HTR-8/SVneo (cell line): ENCODE data around the gene TBP.
"Not testable (repeated sequence)": the region's sequence is repeated elsewhere in the genome, so short reads cannot be mapped to it uniquely, and the experiment has no call there.

Source experiments
- DNase-seq: peaks from one replicate; pipeline ENCODE4 v3.0.0; 2011; ENCODE audit warnings: low spot score, mixed read lengths; ENCODE audit not compliant: insufficient read length
- FAIRE-seq: peaks from 2 replicates; lab custom pipeline; 2011; peaks lifted over from hg19 to GRCh38; lab: Jason Lieb, UNC

TBP gene

DNA sequence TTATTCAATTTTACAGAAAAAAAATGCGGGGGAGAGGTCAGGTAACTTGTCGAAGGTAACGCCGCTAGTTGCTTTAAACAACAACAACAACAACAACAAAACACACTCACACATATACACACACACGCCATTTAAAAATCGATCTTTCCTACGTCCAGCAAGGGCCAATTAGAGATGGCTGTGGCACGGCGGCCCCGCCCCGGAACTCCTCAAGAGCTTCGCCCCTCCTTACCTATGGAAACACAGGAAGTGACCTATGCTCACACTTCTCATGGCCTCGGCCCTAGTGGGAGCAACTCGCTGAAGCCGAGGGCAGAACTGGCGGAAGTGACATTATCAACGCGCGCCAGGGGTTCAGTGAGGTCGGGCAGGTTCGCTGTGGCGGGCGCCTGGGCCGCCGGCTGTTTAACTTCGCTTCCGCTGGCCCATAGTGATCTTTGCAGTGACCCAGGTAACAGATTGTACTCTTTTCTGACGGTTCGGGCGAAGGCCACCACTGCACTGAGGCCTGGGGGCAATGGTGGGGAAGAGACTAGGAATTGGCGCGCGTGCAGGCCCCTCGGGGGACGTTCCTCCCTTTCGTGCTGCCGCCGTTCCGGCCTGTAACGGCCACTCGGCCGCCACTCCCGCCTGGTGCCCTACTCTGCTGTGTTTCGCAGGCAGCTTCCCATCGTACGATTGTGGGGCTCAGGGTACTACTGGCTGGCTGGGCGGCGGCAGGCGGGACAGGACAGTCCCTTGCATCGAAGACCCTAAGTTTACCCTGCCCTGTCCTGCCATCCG lies at the start of gene TBP:
Gene TBP, plus strand, starts transcription at position 357 of the 783 bp plus-strand sequence. CDS start 2,661 bp downstream, outside the sequence.
- DNase-seq (peak; percentile 92), FAIRE-seq (peak; percentile 80)

DNA sequence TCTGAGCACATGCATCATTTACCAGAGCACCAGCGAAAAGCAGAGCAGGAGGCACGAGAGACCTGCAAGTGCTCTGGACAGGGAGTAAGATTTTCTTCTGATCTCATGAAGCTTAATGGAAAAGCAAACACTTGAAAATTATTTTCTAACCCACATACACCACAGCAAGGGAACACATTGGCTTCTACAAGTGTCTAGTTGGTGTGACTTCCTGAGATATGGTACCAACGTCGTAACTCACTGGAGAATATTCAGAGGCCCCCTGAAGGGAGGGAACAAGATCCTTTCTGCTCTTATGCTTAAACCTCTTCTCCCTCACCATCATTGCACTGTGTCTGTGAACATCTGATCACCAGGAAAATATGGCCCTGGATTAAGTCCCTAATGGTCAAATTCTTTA lies 49.7 kb upstream of the TBP start:
- DNase-seq (no peak), FAIRE-seq (no peak)

DNA sequence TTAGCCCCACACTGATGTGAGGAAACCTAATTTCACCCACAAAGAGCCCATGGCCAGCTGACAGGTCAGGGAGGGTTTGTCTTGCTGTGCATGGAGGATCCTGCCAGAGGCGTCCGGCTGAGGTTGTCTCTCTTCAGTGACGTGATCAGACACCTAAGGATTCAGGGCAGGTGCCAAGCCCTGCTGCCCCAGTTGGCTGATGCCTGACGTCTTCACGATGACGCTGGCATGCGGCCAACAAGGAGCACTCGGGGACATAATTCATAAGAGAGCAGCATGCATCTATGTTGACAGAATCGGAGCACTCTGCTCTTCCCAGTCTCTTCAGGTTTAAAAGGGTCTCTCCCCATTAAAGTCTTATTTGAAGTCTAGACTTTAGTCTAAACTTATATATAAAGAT lies 48.9 kb upstream of the TBP start:
- FAIRE-seq = no peak
- no peak for DNase-seq

DNA sequence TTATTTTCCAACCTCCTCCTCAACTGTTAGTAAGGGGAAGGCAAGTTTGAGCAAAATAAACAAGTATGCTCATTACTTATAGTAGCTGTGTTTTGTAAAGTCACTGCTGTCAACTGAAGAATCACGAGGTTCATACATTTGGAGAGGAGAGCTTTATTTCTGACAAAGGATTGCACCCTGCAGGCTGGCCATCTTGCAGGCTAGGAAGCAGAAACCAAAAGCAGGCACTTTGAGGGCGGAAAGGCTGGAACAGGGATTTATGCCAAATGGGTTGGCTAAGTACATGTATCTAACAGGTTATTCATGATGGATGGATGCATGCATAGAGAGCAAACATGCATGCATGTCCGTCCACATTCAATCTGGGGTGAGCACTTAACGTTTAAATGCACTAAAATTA lies 47.7 kb upstream of the TBP start:
- no peak for FAIRE-seq
- no peak for DNase-seq

DNA sequence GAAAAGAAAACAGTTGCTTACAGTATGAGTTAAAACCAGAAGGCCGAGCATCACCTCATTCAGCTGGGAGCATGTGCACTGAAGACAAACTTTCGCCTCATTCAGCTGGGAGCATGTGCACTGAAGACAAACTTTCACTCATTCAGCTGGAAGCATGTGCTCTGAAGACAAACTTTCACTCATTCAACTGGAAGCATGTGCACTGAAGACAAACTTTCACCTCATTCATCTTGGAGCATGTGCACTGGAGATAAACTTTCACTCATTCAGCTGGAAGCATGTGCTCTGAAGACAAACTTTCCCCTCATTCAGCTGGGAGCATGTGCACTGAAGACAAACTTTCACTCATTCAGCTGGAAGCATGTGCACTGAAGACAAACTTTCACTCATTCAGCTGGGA lies 46.4 kb upstream of the TBP start:
- FAIRE-seq, DNase-seq: not testable (repeated sequence)

DNA sequence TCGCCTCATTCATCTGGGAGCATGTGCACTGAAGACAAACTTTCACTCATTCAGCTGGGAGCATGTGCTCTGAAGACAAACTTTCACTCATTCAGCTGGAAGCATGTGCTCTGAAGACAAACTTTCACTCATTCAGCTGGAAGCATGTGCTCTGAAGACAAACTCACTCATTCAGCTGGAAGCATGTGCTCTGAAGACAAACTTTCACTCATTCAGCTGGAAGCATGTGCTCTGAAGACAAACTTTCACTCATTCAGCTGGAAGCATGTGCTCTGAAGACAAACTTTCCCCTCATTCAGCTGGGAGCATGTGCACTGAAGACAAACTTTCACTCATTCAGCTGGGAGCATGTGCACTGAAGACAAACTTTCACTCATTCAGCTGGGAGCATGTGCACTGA lies 45.9 kb upstream of the TBP start:
- DNase-seq = not testable (repeated sequence)

DNA sequence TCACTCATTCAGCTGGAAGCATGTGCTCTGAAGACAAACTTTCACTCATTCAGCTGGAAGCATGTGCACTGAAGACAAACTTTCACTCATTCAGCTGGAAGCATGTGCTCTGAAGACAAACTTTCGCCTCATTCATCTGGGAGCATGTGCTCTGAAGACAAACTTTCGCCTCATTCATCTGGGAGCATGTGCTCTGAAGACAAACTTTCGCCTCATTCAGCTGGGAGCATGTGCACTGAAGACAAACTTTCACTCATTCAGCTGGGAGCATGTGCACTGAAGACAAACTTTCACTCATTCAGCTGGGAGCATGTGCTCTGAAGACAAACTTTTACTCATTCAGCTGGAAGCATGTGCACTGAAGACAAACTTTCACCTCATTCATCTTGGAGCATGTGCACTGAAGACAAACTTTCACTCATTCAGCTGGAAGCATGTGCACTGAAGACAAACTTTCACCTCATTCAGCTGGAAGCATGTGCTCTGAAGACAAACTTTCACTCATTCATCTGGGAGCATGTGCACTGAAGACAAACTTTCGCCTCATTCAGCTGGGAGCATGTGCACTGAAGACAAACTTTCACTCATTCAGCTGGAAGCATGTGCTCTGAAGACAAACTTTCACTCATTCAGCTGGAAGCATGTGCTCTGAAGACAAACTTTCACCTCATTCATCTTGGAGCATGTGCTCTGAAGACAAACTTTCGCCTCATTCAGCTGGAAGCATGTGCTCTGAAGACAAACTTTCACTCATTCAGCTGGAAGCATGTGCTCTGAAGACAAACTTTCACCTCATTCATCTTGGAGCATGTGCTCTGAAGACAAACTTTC lies 45.1 kb upstream of the TBP start:
- not testable (repeated sequence) for DNase-seq, FAIRE-seq

More for the DNA sequence above, 45.9 kb upstream of the TBP start:
- FAIRE-seq = not testable (repeated sequence)

DNA sequence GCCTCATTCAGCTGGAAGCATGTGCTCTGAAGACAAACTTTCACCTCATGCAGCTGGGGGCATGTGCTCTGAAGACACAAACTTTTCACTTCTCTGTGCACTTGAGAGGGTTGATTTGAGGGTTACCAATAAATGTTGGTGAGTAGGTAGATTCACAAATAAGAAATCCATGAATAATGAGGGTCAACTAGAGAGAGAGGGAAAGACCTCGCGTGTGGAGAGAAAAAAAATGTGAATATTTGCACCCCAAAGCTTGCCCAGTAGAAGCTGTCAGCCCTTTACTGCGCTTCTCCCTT lies 44.5 kb upstream of the TBP start:
- FAIRE-seq = no peak
- DNase-seq = no peak

DNA sequence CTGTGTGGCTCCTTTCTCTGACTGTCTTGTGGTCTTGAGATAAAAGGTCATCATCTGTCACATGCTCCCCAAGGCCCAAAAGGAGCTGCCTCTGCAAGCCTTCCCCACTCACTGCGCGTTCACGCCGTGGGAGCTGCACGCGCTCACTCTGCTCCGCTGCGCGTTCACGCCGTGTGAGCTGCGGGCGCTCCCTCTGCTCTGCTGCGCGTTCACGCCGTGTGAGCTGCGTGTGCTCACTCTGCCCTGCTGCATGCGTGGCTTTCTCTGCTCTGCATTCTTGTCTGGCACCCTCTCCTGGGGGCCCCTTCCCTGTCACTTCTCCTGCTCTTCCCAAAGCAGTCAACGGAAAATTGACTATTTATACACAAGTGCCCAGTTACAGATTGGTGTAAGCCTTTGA lies 43.5 kb upstream of the TBP start:
- no peak for DNase-seq

DNA sequence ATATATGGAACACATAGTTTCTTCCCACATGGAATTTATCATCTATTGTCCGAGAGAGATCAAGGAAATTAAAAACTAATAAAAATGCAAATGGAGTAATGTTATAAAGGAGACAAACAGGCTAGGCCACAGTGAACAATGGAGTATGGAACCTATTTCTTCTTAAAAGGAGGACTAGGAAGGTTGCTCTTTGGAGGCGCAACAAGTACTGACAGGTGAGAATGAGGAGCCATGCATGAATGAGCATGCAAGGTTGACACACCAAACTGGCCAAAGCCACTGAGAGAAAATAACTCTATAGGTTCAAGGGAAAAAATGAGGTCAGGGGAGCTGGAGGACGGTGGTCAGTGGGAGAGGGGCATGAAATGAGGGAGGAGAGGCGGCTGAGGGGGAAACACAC lies 41.9 kb upstream of the TBP start:
- DNase-seq = no peak
- no peak for FAIRE-seq

More for the DNA sequence above, 43.5 kb upstream of the TBP start:
- FAIRE-seq = no peak

DNA sequence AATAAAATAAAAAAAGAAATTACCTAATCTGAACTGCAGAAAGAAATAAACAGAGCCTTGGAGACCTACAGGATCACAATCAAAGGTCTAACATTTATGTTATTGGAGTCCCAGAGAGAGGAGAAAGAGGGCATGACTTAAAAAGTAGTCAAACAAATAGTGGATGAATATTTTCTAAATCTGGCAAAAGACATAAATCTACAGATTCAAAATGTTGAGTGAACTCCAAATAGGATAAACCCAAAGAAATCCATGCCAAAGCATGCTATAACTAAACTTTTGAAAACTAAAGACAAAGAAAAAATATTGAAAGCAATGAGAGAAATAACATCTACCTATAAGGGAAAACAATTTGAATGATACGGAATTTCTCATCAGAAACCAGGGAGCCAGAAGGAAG lies 39.3 kb upstream of the TBP start:
- FAIRE-seq (no peak), DNase-seq (no peak)

DNA sequence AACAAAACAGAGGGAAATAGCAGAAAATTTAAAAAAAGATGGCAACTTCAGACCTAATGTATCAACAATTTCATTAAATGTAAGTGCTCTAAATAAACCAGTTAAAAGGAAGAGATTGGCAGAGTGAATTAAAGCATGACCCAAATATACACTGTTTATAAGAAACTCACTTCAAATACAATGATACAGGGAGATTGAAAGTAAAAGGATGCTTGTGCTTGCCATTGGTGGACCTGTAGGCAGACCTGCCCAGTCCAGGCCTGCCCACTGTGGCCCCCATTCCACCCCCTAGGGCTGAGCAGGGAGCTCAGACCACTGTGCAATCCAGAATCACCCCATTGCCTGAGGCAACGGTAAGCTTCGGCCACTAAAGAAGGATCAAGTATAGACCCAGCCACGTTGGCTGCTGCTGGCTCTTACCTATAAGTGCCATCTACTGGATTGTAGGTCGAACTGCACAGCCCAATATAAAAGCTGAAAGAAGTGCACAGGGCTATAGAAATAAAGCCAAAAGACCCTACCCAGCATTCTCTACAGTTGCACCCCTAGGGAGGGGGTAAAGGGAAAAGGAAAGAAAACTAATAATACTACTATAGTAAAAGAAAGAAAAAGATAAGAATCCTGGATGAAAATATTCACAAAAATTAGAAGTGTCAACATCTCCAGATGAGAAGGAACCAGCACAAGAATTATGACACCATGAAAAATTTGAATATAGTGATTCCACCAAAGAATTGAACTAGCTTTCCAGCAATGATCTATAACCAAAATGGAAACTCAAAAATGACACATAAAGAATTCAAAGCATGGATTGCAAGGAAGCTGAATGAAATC lies 37.2 kb upstream of the TBP start:
- FAIRE-seq (peak; percentile 81), DNase-seq (peak; percentile 31)

DNA sequence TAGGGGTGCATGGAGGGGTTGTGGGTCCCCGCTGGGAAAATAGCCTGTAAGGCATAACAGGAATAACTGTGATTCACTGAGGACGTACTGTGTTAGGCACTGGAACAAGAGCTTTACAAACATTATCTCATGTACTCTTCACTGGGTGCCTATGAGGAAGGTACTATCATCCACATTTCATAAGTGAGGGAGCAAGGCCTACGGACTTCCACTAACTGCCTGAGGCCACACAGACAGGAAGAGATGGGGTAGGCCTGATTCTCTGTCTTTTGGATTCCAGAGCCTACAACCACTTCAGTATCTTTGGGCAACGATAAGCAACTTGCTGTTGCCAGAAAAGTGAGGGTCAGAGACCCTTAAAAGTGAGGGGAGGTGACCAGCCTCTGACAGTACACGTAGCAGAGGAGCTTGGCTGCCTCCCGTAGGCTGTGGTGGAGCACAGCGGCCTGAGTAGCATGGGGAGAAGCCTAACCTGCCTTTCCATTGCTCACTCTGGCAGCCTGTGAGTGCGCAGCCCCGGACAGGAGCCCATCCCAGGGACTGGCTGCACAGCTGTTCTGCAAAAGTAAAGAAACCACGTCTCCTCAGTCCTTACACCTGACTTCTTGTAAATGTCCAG lies 31.5 kb upstream of the TBP start:
- FAIRE-seq = no peak
- DNase-seq = no peak

DNA sequence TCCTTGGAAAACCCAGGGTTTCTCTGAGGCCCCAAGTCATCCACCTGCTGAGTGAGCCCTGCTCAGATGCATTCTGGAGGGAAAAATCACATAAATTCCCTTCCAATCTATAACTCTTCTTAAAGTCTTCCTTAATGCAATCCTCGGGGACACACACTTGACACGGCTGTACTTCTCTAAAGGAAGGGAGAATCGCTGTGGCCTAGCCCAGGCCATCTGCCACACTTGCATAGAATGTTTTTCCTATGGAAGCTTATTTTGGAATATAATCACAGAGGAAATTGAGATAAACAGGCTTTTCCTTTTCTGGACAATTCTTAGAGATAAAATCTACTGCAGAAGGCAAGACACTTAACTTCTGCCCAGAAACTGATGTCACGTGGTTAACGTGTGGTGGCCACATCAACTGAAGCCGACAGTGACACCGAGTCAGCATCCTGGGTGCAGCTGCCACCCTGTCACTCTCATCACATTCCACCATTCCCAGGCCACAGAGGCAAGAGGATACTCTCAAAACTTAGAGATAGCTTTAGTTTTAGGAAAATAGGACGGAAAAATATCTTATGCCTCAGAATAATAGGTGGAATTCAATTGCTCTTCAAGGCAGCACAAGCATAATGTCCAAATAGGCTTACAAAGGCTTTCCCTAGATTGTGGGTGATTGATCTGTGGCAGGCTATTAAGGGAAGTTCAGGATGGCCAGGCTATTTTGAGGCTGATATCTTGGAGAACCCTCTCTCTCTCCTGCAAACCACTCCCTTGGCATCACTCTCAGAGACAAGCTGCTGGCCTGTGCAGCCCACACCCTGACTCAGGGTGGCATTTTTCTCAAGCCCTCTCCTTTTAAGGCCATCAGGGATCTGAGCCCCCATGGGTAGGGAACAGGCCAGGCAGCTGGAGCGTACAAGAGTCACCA lies 30.7 kb upstream of the TBP start:
- DNase-seq = no peak
- no peak for FAIRE-seq

DNA sequence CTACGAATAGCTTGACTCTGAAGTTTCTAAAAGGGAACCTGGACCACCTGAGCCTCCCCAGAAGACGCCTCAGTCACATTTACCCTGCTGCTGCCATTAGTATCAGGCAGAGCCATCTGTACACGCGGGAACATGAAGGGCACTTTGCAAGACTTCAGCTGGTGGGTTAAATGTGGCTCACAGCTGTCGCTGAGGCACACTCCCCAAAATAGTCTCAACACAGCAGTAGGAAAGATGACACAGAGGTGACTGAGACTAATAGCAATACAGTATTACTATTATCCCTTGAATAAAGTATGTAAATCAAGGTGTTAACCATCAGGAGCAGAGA lies 30.0 kb upstream of the TBP start:
- no peak for DNase-seq
- no peak for FAIRE-seq

DNA sequence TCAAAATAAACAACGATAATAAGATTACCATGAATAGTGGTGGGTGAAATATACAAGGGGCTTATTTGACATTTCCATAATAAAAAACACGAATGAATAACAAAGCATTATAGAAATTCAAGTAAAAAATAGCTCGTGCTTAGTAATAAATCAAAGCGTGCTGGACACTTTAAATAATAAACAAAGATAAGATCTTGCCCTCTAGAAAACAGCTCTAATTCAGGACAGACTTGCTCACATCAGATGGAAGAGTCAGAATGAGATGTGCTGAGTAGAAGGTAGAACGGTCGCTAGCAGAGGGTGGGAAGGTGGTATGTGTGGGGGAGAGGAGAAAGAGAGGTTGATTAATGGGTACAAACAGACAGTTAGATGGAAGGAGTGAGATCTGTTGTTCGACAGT lies 28.4 kb upstream of the TBP start:
- no peak for DNase-seq
- FAIRE-seq = no peak

DNA sequence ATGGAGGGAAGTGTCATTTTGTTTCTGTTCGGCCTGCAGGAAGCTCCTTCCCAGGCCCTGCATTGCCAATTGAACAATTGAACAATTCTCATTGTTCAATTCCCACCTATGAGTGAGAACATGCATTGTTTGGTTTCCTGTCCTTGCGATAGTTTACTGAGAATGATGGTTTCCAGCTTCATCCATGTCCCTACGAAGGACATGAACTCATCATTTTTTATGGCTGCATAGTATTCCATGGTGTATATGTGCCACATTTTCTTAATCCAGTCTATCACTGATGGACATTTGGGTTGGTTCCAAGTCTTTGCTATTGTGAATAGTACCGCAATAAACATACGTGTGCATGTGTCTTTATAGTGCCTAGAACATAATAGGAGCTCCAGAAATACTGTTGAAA lies 26.2 kb upstream of the TBP start:
- not testable (repeated sequence) for FAIRE-seq, DNase-seq

DNA sequence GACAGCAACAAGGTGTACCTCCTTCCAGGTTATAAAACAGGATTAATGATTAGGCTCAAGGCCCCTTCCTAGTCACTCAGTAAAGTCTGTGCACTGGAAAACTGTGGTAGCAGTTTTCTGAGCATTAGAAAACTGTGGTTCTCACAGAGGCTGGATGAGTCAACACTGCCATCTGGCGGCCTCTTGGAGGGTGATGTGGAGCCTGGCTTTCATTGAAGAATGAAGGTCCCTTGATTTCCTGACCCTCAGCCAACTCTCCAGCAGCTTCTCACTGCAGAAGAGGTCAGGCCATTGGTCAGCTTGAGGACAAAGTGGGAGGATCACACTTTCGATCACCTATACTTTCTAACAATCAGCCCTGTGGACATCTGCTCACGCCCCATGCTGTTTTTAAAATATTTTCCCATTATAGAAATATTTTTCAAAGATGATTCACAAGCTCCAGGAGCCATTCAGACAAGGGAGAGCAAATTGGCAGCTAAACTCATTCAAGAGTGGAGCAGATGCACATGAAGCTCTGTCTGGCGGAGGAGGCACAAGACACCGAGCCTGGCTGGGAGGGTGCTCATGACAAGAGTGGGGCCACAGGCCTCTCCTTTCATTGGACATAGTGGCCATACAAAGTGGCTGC lies 24.2 kb upstream of the TBP start:
- peak; percentile 57 for DNase-seq
- FAIRE-seq = no peak
